Panc1 (cell line): Measurements from ENCODE around the gene OTUB1. TPM values are rescaled to one million over a fixed set of nuclear protein-coding genes. Genes with fewer than 3 reads are reported as not detected.

ENCODE experiments used
- ATAC-seq: fragments of 200-7000 bp; cut with Tn5 transposase; 2 replicates; pipeline ENCODE4 v1.9.1; 2020; ENCODE audit warnings: mild to moderate bottlenecking, moderate library complexity
- BruUV-seq: library from RNA; stranded (reverse); fragments of 400-500 nt; replicated peaks from 2 replicates; lab custom pipeline; 2021; lab: Mats Ljungman, UMichigan
- CTCF ChIA-PET: fragments of 300-600 bp; sonication (Branson Sonifier 250); formaldehyde crosslinking; loops from one replicate; lab custom pipeline; 2022; ENCODE audit warnings: antibody characterized with exemption; lab: Charles Lee
- POLR2A ChIA-PET: fragments of 300-600 bp; sonication (Branson Sonifier 250); formaldehyde crosslinking; loops from one replicate; lab custom pipeline; 2022; ENCODE audit warnings: antibody characterized with exemption; lab: Charles Lee
- DNase-seq: peaks from one replicate; pipeline ENCODE4 v3.0.0-alpha.2; 2010; ENCODE audit warnings: low read depth, low spot score
- H3K27ac ChIP-seq: 2 replicates; pipeline ENCODE4 v1.5.1; 2011; ENCODE audit warnings: mild to moderate bottlenecking, low read length, inconsistent platforms
- H3K27me3 ChIP-seq: fragments of 200-500 bp; sonication (Bioruptor generic); 2 replicates; pipeline ENCODE4 v1.6.0; 2014; ENCODE audit warnings: low read length, inconsistent platforms; ENCODE audit not compliant: control insufficient read depth, insufficient read depth
- H3K36me3 ChIP-seq: fragments of 200-500 bp; sonication (Bioruptor generic); 2 replicates; pipeline ENCODE4 v1.5.1; 2014; ENCODE audit warnings: inconsistent platforms, mild to moderate bottlenecking, low read length, moderate library complexity; ENCODE audit not compliant: control insufficient read depth, insufficient read depth
- H3K4me1 ChIP-seq: 2 replicates; pipeline ENCODE4 v1.5.1; 2011; ENCODE audit warnings: inconsistent platforms, mild to moderate bottlenecking, low read length, moderate library complexity; ENCODE audit not compliant: control insufficient read depth, insufficient read depth
- H3K4me3 ChIP-seq, 2 experiments: 2 replicates each; pipeline ENCODE4 v1.5.1; 2011 to 2012; ENCODE audit warnings: low read depth in 2 of 2, low read length in 2 of 2, mild to moderate bottlenecking in 2 of 2, inconsistent platforms in 1 of 2, moderate library complexity in 1 of 2
- H3K9me3 ChIP-seq: fragments of 200-500 bp; sonication (Bioruptor generic); 2 replicates; pipeline ENCODE4 v1.5.1; 2014; ENCODE audit warnings: low read depth, mild to moderate bottlenecking, inconsistent platforms, low read length, moderate library complexity; ENCODE audit not compliant: control insufficient read depth, insufficient read depth
- CTCF ChIP-seq: fragments of 450-650 bp; IDR thresholded peaks from 2 replicates; pipeline ENCODE4 v1.5.1; 2017; ENCODE audit warnings: mild to moderate bottlenecking
- POLR2AphosphoS5 ChIP-seq: IDR thresholded peaks from 2 replicates; pipeline ENCODE4 v1.6.1; 2012; ENCODE audit warnings: mild to moderate bottlenecking, low read depth, low read length, moderate library complexity
- REST ChIP-seq, 2 experiments: IDR thresholded peaks; 2 replicates each; pipeline ENCODE4 v1.6.1; 2011 to 2012; ENCODE audit warnings: low read depth in 2 of 2, control low read depth in 1 of 2, low read length in 1 of 2, mild to moderate bottlenecking in 1 of 2, moderate library complexity in 1 of 2; ENCODE audit not compliant: insufficient read depth in 1 of 2
- SIN3A ChIP-seq: IDR thresholded peaks from 2 replicates; pipeline ENCODE4 v1.6.1; 2012; ENCODE audit warnings: low read depth, mild to moderate bottlenecking, low read length, moderate library complexity, borderline replicate concordance; ENCODE audit not compliant: insufficient read depth
- TCF7L2 ChIP-seq: IDR thresholded peaks from 2 replicates; pipeline ENCODE4 v1.6.1; 2011; ENCODE audit warnings: mild to moderate bottlenecking, low read depth, low read length, inconsistent platforms
- in situ Hi-C: cut with HindIII; loops from 2 replicates; pipeline ENCODE4 v1.10.0; 2016; ENCODE audit warnings: low sequenced_read_pairs, low pct_unique_long_range_greater_than_20kb
- intact Hi-C: fragments of 100-400 bp; cut with micrococcal nuclease; formaldehyde crosslinking; loops from one replicate; pipeline ENCODE4 v1.10.0; 2022; ENCODE audit not compliant: unreplicated experiment
- total RNA-seq: library from RNA; stranded (reverse); gene quantifications from one replicate; pipeline ENCODE4 v1.2.1, GENCODE V29; 2021; ENCODE audit not compliant: unreplicated experiment

Gene OTUB1
- total RNA-seq, 1 experiment from 2014 or later, result 118 TPM

- in situ Hi-C loops (no loop called here), intact Hi-C loops (loop anchor here (2.0 kb wide), 1 partner anchor 106 kb away; no protein-coding TSS in a partner anchor)
- Histone ChIP-seq H3K9me3 (no peaks in the 10 kb centered on the region), H3K4me1 (peaks cover 4% of the 10 kb centered on the region), H3K36me3 (no peaks in the 10 kb centered on the region), H3K4me3 (no peak overlapping the region), H3K27ac (no peak overlapping the region), H3K27me3 (no peaks in the 10 kb centered on the region)
- no TSS peak for BruUV-seq
- ChIA-PET CTCF (interaction anchor here (0.5 to 1.0 kb wide), 7 partner anchors 14 to 112 kb away, joined by 3 to 12 read pairs (median 3); no protein-coding TSS in a partner anchor), POLR2A (interaction anchor here (0.6 kb wide), 1 partner anchor 91 kb away, joined by 3 read pairs; no protein-coding TSS in a partner anchor)
- TF ChIP-seq CTCF (peak; percentile 89; the same call in 1 of the 2 replicates), SIN3A (no peak)
- DNase-seq (no peak), ATAC-seq (peak; percentile 62)
Observed at GRCh38 chr11:64040684-64041322, 54.6 kb downstream of the OTUB1 start.

DNA sequence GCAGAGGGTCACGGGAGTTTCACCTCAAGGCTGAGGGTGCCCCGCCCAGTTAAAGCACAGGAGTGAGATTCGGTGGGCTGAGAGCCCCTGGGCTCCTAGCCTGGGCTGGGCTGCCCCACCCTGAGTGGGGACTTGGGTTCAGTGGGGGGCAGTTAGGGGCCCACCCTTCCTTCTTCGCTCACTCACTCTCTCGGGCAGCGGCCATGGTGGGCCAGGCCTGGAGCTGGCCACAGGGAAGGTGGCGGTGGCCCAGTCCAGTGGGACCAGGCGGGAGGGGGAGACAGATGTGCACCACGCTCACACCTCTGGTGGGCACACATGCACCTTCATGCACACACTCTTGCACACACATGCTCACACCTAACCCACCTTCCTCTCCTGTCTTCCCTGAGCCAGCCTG, 55.6 kb downstream of the OTUB1 start:
- no TSS peak for BruUV-seq
- no peak for DNase-seq
- in situ Hi-C loops (no loop called here), intact Hi-C loops (loop anchor here (2.0 kb wide), 1 partner anchor 105 kb away; no protein-coding TSS in a partner anchor)
- Histone ChIP-seq H3K36me3 (no peaks in the 10 kb centered on the region), H3K4me1 (peaks cover 1% of the 10 kb centered on the region), H3K9me3 (no peaks in the 10 kb centered on the region), H3K4me3 (no peak overlapping the region), H3K27ac (no peak overlapping the region), H3K27me3 (no peaks in the 10 kb centered on the region)
- TF ChIP-seq CTCF, result no peak
- no peak for TF ChIP-seq POLR2AphosphoS5
- no peak for TF ChIP-seq SIN3A
- no peak for TF ChIP-seq TCF7L2
- TF ChIP-seq REST (IDR thresholded peaks at IDR 0.05; ENCODE audit: insufficient read depth in 1 of 2, low read depth in 2 of 2, low read length in 1 of 2), result no peak
- POLR2A ChIA-PET, result no interaction called here
- ATAC-seq, result no peak
- CTCF ChIA-PET, result interaction anchor here (1.0 to 1.3 kb wide), 2 partner anchors 33 to 107 kb away, joined by 3 to 12 read pairs; no protein-coding TSS in a partner anchor
